HG03108 (cell line): ENCODE measurements around the gene OSCP1.

Experiments
- ATAC-seq: cut with Tn5 transposase; IDR thresholded peaks from one replicate; pipeline ENCODE4 v1.9.1; 2021; ENCODE audit warnings: moderate library complexity; ENCODE audit not compliant: unreplicated experiment

OSCP1 gene

DNA sequence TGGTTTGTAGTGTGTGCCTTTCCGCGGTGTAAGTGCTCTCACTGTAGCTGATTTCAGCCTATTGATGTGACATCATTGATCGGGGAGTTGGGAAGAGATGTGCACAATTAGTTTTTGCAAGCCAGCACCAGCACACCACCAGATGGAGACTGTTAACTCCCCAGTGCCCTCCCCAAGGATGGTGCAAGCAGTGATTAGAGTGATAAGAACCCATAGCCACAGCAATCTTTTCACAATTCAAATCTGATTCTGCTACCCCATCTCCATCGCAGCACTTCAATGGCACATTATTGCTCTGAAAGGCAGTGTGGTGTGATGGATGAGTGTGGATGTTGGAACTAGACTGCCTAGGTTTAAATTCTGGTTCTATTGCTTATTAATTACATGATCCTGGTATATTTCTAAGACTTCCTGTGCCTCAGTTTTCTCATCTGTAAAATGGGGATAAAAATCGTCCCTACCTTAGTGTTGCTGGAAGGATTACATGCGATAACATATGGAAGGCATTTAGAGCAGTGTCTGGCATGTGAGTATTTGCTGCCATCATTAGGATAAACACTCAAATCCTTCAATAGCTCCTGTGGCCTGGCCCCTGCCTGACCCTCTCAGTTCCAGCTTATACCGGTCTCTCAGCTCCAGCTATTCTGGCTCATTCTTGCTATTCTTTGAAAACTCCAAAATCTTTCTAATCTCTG lies 25.8 kb upstream of the OSCP1 start:
- no peak for ATAC-seq

- ATAC-seq, result no peak
Observed at GRCh38 chr1:36475341-36475740, 25.1 kb upstream of the OSCP1 start.

DNA sequence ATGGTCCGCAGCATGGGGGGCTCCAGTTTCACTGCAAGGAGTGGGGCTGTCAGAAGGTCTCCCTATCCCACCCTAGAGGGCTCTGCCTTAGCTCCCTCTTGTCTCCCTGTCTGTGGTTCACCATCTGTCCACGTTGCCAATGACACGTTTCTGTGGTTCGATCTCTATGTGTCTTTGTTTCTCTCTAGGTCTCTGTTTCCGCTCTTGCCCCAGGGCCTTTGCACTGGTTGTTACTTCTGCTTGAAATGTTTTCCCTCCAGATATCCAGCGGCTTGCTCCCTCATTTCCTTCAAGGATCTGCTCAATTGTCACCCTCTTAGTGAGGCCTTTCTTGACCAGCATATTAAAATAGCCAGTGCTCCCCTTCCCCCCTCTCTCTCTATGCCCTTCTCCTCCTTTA lies 22.4 kb upstream of the OSCP1 start:
- ATAC-seq, result no peak

DNA sequence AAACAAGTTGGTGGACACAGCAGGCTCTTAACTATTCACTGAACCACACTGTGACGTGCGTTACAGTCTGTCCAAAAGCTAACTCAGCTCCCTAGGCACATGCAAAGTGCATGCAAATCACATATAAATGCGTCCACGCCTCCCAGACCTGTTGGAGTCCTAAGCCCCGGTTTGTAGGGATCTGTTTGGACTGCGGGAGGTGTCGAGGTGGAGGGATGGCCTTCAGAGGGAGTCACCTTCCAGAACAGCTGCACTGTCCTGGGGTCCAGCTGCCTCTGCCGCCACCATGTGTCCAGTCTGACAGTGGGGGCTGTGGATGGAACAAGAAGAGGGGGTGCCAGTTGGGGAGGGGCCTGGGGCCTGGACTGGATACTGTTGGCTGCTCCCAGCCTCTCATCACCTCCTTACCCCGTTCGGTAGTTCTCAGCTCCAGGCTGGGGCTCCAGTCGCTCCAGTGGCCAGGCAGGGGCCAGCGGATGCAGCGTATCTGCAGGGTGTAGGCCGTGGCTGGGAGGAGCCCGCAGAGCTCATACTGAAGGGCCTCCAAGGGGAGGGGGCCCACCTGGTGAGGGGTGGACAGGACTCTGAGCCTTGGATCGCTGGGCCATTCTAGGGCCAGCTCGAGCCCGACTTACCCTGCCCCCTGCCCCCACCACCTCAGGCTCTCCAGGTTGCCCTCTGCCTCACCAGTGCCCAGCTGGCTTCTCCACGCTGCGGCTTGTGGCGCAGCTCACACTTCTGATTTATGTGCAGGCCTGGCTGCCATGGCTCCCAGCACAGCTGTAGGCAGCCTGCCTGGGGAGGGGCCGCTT lies 21.8 kb upstream of the OSCP1 start:
- ATAC-seq, result no peak

- ATAC-seq, result no peak
Observed at GRCh38 chr1:36469163-36469562, 18.9 kb upstream of the OSCP1 start.

GRCh38 chr1:36467700-36468455 lies 17.6 kb upstream of the OSCP1 start:
- ATAC-seq, result no peak

DNA sequence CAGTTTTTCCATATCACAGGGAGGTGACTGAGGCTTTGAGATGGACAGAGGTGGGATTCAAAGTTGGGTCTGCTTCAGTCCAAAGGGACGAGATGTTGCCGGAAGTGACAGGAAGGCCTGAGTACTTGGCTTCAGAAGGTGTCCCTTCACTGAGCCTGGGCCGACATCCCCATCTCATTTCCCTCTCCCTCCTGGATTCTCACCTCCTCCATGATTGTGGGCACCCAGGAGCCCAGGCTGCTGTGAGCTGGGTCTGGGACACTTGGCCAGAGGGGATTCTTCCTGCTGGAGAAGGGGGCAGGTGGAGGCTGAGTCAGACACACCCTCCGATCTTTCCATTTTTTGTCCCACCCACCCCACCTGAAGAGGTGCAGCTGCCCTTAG lies 16.8 kb upstream of the OSCP1 start:
- no peak for ATAC-seq

DNA sequence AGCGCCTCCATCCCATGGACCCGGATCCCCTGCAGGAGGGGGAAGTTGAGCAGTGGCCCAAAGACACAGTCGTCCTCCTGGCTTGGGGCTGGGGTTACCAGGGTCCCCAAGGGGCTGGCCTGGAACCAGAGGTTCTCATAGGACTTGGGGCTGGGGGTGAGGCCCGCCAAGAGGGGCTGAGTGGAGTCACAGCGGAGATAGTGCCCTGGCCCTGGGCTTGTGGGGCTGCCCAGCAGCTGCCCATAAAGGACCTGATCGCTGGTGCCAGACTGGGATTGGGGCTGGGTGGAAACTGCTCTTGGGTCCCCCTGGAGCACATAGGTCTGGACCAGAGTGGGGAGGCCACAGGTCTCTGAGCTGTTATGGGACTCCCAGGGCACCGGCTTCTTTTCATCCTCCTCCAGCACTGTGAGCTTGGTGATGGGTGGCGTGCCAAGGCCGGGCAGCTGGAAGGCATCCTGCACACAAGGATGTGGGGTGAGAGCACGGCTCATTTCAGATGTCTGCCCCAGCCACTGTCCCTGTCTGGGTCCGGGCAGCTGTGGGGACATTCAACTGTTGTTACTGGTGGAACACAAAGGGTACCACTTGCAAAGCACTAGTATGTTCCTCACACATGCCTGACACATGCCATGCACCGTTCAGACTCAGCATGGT lies 16.2 kb upstream of the OSCP1 start:
- no peak for ATAC-seq

DNA sequence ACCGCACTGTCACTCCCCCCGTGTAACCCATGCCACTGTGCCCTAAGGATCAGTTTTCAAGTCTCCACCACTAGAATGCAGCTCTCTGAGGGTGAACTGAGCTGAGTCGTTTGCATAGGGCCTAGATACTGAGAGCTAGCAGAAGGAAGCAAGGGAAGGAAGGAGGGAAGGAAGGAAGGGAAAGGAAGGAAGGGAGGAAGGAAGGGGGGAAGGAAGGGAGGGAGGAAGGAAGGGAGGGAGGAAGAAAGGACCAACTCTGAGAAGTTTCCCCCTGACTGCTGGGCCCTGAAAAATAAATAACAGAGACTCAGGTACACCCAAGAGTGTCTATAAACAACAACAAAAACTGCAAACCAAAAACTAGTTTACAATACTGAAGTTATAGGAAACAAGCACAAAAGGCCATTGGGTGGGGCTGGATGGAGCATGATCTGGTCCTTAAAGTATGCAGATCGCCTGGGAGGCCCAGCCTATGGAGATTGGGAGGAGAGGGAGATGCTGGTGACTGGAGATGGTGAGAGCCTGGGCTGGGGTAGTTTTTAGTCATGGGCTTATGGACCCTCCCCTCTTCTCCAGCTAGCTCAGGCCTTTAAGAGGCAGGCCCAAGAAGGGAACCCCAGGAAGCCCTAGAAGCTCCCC lies 15.6 kb upstream of the OSCP1 start:
- ATAC-seq, result no peak

GRCh38 chr1:36464605-36465393 lies 14.5 kb upstream of the OSCP1 start:
- peak; percentile 14 for ATAC-seq

GRCh38 chr1:36463803-36464604 lies 13.8 kb upstream of the OSCP1 start, which contains the start of gene MRPS15:
MRPS15 (minus strand) TSS chr1:36464384; CDS start chr1:36464275, 109 bp downstream.
- ATAC-seq, result peak; percentile 88

GRCh38 chr1:36463463-36463802 lies 13.2 kb upstream of the OSCP1 start:
- ATAC-seq, result no peak

DNA sequence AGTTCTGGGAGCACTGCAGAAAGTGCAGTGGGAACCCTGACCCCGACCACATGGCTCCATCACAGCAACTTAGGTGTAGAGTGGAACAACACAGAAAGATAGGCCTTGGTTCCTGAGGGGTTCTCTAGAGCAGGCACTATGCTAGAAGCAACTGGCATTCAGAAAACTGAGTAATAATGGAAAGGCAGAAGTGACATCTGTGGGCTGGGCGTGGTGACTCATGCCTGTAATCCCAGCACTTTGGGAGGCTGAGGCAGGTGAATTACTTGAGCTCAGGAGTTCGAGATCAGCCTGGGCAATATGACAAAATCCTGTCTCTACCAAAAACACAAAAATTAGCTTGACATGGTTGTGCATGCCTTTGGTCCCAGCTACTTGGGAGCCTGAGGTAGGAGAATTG lies 8.7 kb upstream of the OSCP1 start:
- no peak for ATAC-seq

GRCh38 chr1:36457691-36458090 lies 7.4 kb upstream of the OSCP1 start:
- no peak for ATAC-seq

GRCh38 chr1:36456391-36456928 lies 6.2 kb upstream of the OSCP1 start:
- no peak for ATAC-seq

DNA sequence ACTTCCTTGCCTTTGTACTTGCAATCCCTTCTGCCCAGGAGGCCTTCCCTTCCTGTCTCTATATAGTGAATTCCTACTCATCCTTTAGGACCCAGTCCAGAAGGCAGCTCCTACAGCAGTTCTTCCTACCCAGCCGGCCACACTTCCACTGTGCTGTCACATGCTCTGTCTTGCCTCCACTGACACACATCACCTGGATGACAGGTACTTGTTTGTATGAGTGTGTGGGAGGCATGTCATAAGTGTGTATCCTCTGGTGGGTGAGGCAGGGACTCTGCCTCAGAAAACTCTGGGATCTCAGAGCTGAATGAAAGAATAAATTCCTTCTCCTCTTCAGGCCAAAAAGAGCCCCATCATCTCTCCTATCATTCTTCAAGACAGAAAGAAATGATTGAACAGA lies 5.1 kb upstream of the OSCP1 start:
- ATAC-seq, result no peak

- no peak for ATAC-seq
Observed at GRCh38 chr1:36453600-36454388, 3.5 kb upstream of the OSCP1 start.

DNA sequence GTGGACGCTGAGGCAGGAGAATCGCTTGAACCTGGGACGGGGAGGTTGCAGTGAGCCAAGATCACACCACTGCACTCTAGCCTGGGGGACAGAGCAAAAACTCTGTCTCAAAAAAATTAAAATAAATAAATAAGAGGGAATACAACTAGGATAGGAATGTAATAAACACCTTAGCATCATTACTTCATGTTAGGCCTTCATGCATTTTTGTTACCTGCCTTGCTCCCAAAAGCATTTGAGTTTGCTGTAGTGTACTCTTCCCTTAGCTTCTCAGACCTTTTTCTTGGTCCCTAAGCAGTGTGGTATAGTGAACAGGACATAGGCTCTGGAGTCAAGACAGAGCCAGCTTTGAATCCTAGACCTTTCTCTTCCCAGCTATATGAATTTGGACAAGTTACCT lies 2.8 kb upstream of the OSCP1 start:
- ATAC-seq, result no peak
